HG03025 (cell line): ENCODE results near the gene RPL23.

ENCODE experiments used
- ATAC-seq: cut with Tn5 transposase; IDR thresholded peaks from one replicate; pipeline ENCODE4 v1.9.1; 2021; ENCODE audit warnings: mild to moderate bottlenecking, moderate library complexity; ENCODE audit not compliant: unreplicated experiment, low FRiP score

RPL23 gene

GRCh38 chr17:38853292-38854219 is at the start of gene RPL23:
Gene RPL23, minus strand, starts transcription at chr17:38853721. Its CDS starts 11 bp downstream, at chr17:38853710.
- ATAC-seq: peak; percentile 58

- ATAC-seq: no peak
These were observed 47.6 kb upstream of the RPL23 start for GRCh38 chr17:38900978-38901656.

GRCh38 chr17:38899421-38899820 is 45.9 kb upstream of the RPL23 start:
- no peak for ATAC-seq

GRCh38 chr17:38898812-38899348 is 45.4 kb upstream of the RPL23 start:
- no peak for ATAC-seq

GRCh38 chr17:38898291-38898679 is 44.8 kb upstream of the RPL23 start:
- ATAC-seq: no peak

- no peak for ATAC-seq
These were observed 44.3 kb upstream of the RPL23 start for GRCh38 chr17:38897671-38898290.

- ATAC-seq: no peak
These were observed 43.7 kb upstream of the RPL23 start for GRCh38 chr17:38897176-38897575.

GRCh38 chr17:38896346-38896954 is 42.9 kb upstream of the RPL23 start:
- ATAC-seq: no peak

- no peak for ATAC-seq
These were observed 40.8 kb upstream of the RPL23 start for GRCh38 chr17:38894276-38894675.

- ATAC-seq: no peak
These were observed 40.1 kb upstream of the RPL23 start for GRCh38 chr17:38893607-38894006.

GRCh38 chr17:38893113-38893512 is 39.6 kb upstream of the RPL23 start:
- no peak for ATAC-seq

GRCh38 chr17:38892620-38893019 is 39.1 kb upstream of the RPL23 start:
- no peak for ATAC-seq

- no peak for ATAC-seq
These were observed 38.6 kb upstream of the RPL23 start for GRCh38 chr17:38892083-38892482.

- no peak for ATAC-seq
These were observed 37.9 kb upstream of the RPL23 start for GRCh38 chr17:38891441-38891840.

GRCh38 chr17:38890410-38890746 is 36.9 kb upstream of the RPL23 start:
- ATAC-seq: no peak

- ATAC-seq: no peak
These were observed 36.4 kb upstream of the RPL23 start for GRCh38 chr17:38889745-38890409.

GRCh38 chr17:38888842-38889241 is 35.3 kb upstream of the RPL23 start:
- ATAC-seq: no peak

- ATAC-seq: no peak
These were observed 33.1 kb upstream of the RPL23 start for GRCh38 chr17:38886643-38887010.

- no peak for ATAC-seq
These were observed 32.5 kb upstream of the RPL23 start for GRCh38 chr17:38885728-38886642.
